Lower leg skin (tissue), 4 donors: Measurements from ENCODE around the gene LOXL3. TPM values are rescaled to one million over a fixed set of nuclear protein-coding genes. Genes with fewer than 3 reads are reported as not detected.

Source experiments
- DNase-seq, 2 donors: peaks; one replicate each; pipeline ENCODE4 v3.0.0-alpha.2; 2019; ENCODE audit warnings: low spot score in 2 of 2
- H3K4me3 ChIP-seq: fragments of 200-600 bp; sonication (generic); 2 replicates; pipeline ENCODE4 v1.5.1; 2017; ENCODE audit warnings: mild to moderate bottlenecking, low read depth; ENCODE audit not compliant: poor library complexity, severe bottlenecking
- POLR2A ChIP-seq, 2 donors: fragments of 450-650 bp; IDR thresholded peaks; one replicate each; pipeline ENCODE4 v1.6.1; 2016 to 2017; ENCODE audit warnings: antibody characterized with exemption in 2 of 2, mild to moderate bottlenecking in 1 of 2, moderate library complexity in 1 of 2
- WGBS, 2 donors: methylation state at CpG; one replicate each; pipeline ENCODE4 v1.1.5; 2018; 5-methylcytosine and 5-hydroxymethylcytosine counted together
- intact Hi-C: fragments of 100-400 bp; cut with DNase I; formaldehyde crosslinking; loops from one replicate; pipeline ENCODE4 v1.15.0; 2023; ENCODE audit warnings: low total_unique reads
- total RNA-seq, 4 donors: library from RNA; depleted of rRNA; stranded (reverse); fragments of >200 nt; gene quantifications; one replicate each; pipeline ENCODE4 v1.1.0, GENCODE V29; 2016
- TF ChIP-seq, protein P1 (sequence below), 3 donors: fragments of 450-650 bp; IDR thresholded peaks; one replicate each; pipeline ENCODE4 v1.5.1; 2016; ENCODE audit warnings: antibody characterized with exemption in 3 of 3, mild to moderate bottlenecking in 3 of 3, moderate library complexity in 2 of 3

Gene LOXL3
- total RNA-seq, 4 donors from 2014 or later, result 0.17 to 2.5 (median 1.4) TPM

GRCh38 chr2:74531666-74532065, 22.1 kb downstream of the LOXL3 start:
- H3K4me3 ChIP-seq, result no peak overlapping the region
- TF ChIP-seq POLR2A (IDR thresholded peaks at IDR 0.05), result no peak
- TF ChIP-seq, protein P1, sequence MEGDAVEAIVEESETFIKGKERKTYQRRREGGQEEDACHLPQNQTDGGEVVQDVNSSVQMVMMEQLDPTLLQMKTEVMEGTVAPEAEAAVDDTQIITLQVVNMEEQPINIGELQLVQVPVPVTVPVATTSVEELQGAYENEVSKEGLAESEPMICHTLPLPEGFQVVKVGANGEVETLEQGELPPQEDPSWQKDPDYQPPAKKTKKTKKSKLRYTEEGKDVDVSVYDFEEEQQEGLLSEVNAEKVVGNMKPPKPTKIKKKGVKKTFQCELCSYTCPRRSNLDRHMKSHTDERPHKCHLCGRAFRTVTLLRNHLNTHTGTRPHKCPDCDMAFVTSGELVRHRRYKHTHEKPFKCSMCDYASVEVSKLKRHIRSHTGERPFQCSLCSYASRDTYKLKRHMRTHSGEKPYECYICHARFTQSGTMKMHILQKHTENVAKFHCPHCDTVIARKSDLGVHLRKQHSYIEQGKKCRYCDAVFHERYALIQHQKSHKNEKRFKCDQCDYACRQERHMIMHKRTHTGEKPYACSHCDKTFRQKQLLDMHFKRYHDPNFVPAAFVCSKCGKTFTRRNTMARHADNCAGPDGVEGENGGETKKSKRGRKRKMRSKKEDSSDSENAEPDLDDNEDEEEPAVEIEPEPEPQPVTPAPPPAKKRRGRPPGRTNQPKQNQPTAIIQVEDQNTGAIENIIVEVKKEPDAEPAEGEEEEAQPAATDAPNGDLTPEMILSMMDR (IDR thresholded peaks at IDR 0.05), result no peak
- 83 to 90% methylated on average over 7 of the region's 7 CpGs for whole genome bisulfite sequencing, 2 donors
- intact Hi-C loops, result no loop called here
- peak in 1 of 2 donors; percentile 8 for DNase-seq

GRCh38 chr2:74530239-74531187, 23.2 kb downstream of the LOXL3 start:
- intact Hi-C loops, result no loop called here
- whole genome bisulfite sequencing, 2 donors, result 2 to 3% methylated on average over 50 to 53 of the region's 54 CpGs
- TF ChIP-seq POLR2A (IDR thresholded peaks at IDR 0.05), result no peak
- TF ChIP-seq, protein P1 (IDR thresholded peaks at IDR 0.05), result no peak
- peak overlapping the region; percentile 72 for H3K4me3 ChIP-seq
- peak in 1 of 2 donors; percentile 91 for DNase-seq

GRCh38 chr2:74529357-74530238, 24.1 kb downstream of the LOXL3 start, which contains the start of the genes AUP1 and HTRA2:
Gene AUP1, minus strand, starts transcription at chr2:74529706. Its CDS starts 77 bp downstream, at chr2:74529629.
Gene HTRA2, plus strand, starts transcription at chr2:74529933. Its CDS starts 74 bp downstream, at chr2:74530007.
- H3K4me3 ChIP-seq, result peak within 1 kb of the TSS; percentile 85
- TF ChIP-seq, protein P1 (IDR thresholded peaks at IDR 0.05), result no peak
- peak in 1 of 2 donors; percentile 22 for TF ChIP-seq POLR2A (IDR thresholded peaks at IDR 0.05)
- WGBS, 2 donors, result 0% methylated on average over 54 to 61 of the region's 87 CpGs
- intact Hi-C loops, result no loop called here
- DNase-seq, result peak; percentile 97 to 99

DNA sequence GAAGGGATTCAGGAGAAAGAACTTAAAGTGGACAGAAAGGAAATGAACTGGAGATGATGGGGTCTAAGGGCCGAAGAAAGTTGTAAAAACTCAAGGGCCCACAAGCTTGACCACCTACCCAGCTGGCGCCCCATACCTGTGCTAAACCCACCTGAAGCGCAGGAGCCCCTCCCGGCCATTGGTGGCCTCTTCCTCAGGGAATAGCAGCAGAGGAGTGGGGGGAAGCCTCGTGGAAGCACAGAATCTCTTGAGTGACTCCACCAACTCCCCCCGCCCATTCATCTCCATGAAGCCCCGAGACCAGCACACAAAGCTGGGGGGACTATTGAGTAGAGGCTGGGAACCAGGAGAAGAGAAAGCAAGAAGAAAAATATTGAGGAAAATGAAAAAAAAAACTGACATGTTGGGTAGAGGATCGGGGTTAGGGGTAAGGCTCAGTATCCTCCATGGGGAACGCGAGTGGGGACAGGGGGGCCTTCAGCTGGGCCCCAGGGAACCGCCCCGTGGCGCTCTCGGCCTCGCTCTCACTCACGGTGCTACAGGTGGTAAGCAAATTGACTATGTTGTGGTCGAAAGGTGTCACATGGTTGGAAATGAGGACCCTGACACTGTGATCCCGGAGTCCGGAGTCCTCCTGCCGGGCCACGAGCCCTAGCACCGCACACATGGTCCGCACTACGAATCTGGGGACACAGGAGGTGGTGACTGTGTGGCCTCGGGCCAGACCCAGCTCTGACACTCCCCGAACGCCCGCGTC, 25.0 kb downstream of the LOXL3 start:
- H3K4me3 ChIP-seq, result peak overlapping the region; percentile 85
- intact Hi-C loops, result no loop called here
- 15 to 20% methylated on average over 24 to 29 of the region's 29 CpGs for WGBS, 2 donors
- DNase-seq, result no peak
- TF ChIP-seq, protein P1 (IDR thresholded peaks at IDR 0.05), result no peak
- TF ChIP-seq POLR2A (IDR thresholded peaks at IDR 0.05), result no peak

GRCh38 chr2:74527741-74528140, 26.0 kb downstream of the LOXL3 start:
- WGBS, 2 donors, result 94 to 96% methylated on average over 9 of the region's 9 CpGs
- H3K4me3 ChIP-seq, result no peak overlapping the region
- intact Hi-C loops, result no loop called here
- TF ChIP-seq POLR2A (IDR thresholded peaks at IDR 0.05), result no peak
- TF ChIP-seq, protein P1 (IDR thresholded peaks at IDR 0.05), result no peak
- no peak for DNase-seq
